K562 (cell line): Measurements from ENCODE around the gene SLC9A3. TPM values are rescaled to one million over a fixed set of nuclear protein-coding genes. Genes with fewer than 3 reads are reported as not detected.

ENCODE experiments used
- ATAC-seq: fragments of 200-7000 bp; cut with Tn5 transposase; 3 replicates; pipeline ENCODE4 v1.9.1; 2020; ENCODE audit warnings: moderate library complexity
- BruUV-seq: library from RNA; stranded (reverse); fragments of 400-500 nt; replicated peaks from 2 replicates; lab custom pipeline; 2021; lab: Mats Ljungman, UMichigan
- CTCF ChIA-PET: fragments of 300-600 bp; formaldehyde crosslinking; extraction: SDS; loops from one replicate; lab custom pipeline; 2021; ENCODE audit warnings: low intra/inter-chr PET ratio; lab: Yijun Ruan, JAX
- POLR2A ChIA-PET: fragments of 300-600, 350-650 bp; sonication (Branson Sonifier 250); formaldehyde crosslinking; extraction: SDS; loops from one replicate; lab custom pipeline; 2021; ENCODE audit warnings: antibody characterized with exemption, inconsistent platforms; lab: Yijun Ruan, JAX
- DNase-seq, 4 experiments: peaks; one replicate each; pipeline versions ENCODE4 v3.0.0 to v3.0.0-alpha.2; 2011 to 2018; ENCODE audit warnings: low spot score in 3 of 4, mixed read lengths in 3 of 4; ENCODE audit errors: extremely low read depth in 1 of 4
- FAIRE-seq: peaks from 2 replicates; lab custom pipeline; 2011; peaks lifted over from hg19 to GRCh38; lab: Jason Lieb, UNC
- H2AFZ ChIP-seq: 2 replicates; pipeline ENCODE4 v1.6.0; 2011; ENCODE audit warnings: low read depth, low read length, control low read depth, inconsistent platforms
- H3K27ac ChIP-seq: fragments of 200-600 bp; 3 replicates; pipeline ENCODE4 v1.8.0; 2011; ENCODE audit warnings: low read depth, mild to moderate bottlenecking, control low read depth, inconsistent platforms, low read length, moderate library complexity, mixed read lengths; ENCODE audit errors: extremely low read depth
- H3K27me3 ChIP-seq, 2 experiments: fragments of 300-600 bp in 1 of 2; 2 replicates in 1 of 2; 3 replicates in 1 of 2; pipeline versions ENCODE4 v1.6.0 to v1.8.0; 2011; ENCODE audit warnings: inconsistent platforms in 2 of 2, low read length in 2 of 2, mild to moderate bottlenecking in 1 of 2, mixed read lengths in 1 of 2, moderate library complexity in 1 of 2; ENCODE audit not compliant: control insufficient read depth in 2 of 2, insufficient read depth in 2 of 2
- H3K36me3 ChIP-seq: fragments of 300-600 bp; 3 replicates; pipeline ENCODE4 v1.8.0; 2011; ENCODE audit warnings: mild to moderate bottlenecking, low read length, inconsistent platforms; ENCODE audit not compliant: control insufficient read depth, insufficient read depth
- H3K4me1 ChIP-seq, 2 experiments: fragments of 200-600 bp in 1 of 2; replicated peaks in 1 of 2; 2 replicates in 1 of 2; 3 replicates in 1 of 2; pipeline versions ENCODE4 v1.5.1 to v1.8.0; 2011; ENCODE audit warnings: inconsistent platforms in 2 of 2, low read length in 2 of 2, mild to moderate bottlenecking in 1 of 2, mixed read lengths in 1 of 2, moderate library complexity in 1 of 2; ENCODE audit not compliant: control insufficient read depth in 2 of 2, insufficient read depth in 2 of 2
- H3K4me2 ChIP-seq: 2 replicates; pipeline ENCODE4 v1.6.1; 2011; ENCODE audit warnings: low read length, control low read depth, inconsistent platforms, mixed read lengths; ENCODE audit not compliant: insufficient read depth
- H3K4me3 ChIP-seq: fragments of 200-600 bp; sonication (generic), shearing (Covaris generic); 2 replicates; pipeline ENCODE4 v1.5.1; 2016; ENCODE audit warnings: control low read depth, inconsistent platforms
- H3K79me2 ChIP-seq: fragments of 200-600 bp; 3 replicates; pipeline ENCODE4 v1.8.0; 2011; ENCODE audit warnings: low read length, inconsistent platforms; ENCODE audit not compliant: control insufficient read depth, insufficient read depth
- H3K9ac ChIP-seq, 2 experiments: 2 replicates each; pipeline versions ENCODE4 v1.6.0 to v1.6.1; 2011; ENCODE audit warnings: low read depth in 2 of 2, low read length in 2 of 2, control low read depth in 1 of 2, inconsistent platforms in 1 of 2, mild to moderate bottlenecking in 1 of 2, mixed read lengths in 1 of 2; ENCODE audit not compliant: insufficient read depth in 1 of 2
- H3K9me1 ChIP-seq: one replicate; pipeline ENCODE4 v1.6.0; 2011; ENCODE audit warnings: inconsistent platforms, mild to moderate bottlenecking, low read length, moderate library complexity; ENCODE audit not compliant: control insufficient read depth, insufficient read depth
- H3K9me3 ChIP-seq: replicated peaks from 2 replicates; pipeline ENCODE4 v1.5.1; 2011; ENCODE audit warnings: low read depth, low read length, inconsistent platforms; ENCODE audit not compliant: control insufficient read depth, insufficient read depth
- H4K20me1 ChIP-seq: replicated peaks from 2 replicates; pipeline ENCODE4 v1.6.1; 2011; ENCODE audit warnings: low read length, inconsistent platforms, mixed read lengths; ENCODE audit not compliant: control insufficient read depth, insufficient read depth
- DACH1 ChIP-seq: fragments of 450-650 bp; IDR thresholded peaks from 2 replicates; pipeline ENCODE4 v1.6.1; 2018; ENCODE audit not compliant: partially characterized antibody
- NCOA1 ChIP-seq: fragments of 450-650 bp; IDR thresholded peaks from 2 replicates; pipeline ENCODE4 v1.6.1; 2016; ENCODE audit warnings: low read depth
- NR2C2 ChIP-seq, 2 experiments: fragments of 200-800 bp in 1 of 2; sonication (Bioruptor generic) in 1 of 2; sonication (generic) in 1 of 2; formaldehyde crosslinking in 1 of 2; IDR thresholded peaks; 2 replicates each; pipeline versions ENCODE4 v1.6.1 to v1.8.0; 2016 to 2022; ENCODE audit warnings: mild to moderate bottlenecking in 1 of 2, missing compliant biosample characterization in 1 of 2, missing genetic modification characterization in 1 of 2, missing genetic modification reagents in 1 of 2
- WGBS: fragments of 100-300 bp; shearing (Covaris generic); methylation state at CpG from one replicate; pipeline ENCODE4 v1.1.6; 2016; ENCODE audit warnings: low coverage, mixed read lengths; ENCODE audit not compliant: insufficient coverage; ENCODE audit errors: missing lambda C conversion rate; 5-methylcytosine and 5-hydroxymethylcytosine counted together
- in situ Hi-C: fragments of 300-500 bp; cut with MboI; formaldehyde crosslinking; loops from 4 replicates; pipeline ENCODE4 v1.15.0; 2018; ENCODE audit warnings: inconsistent platforms, mixed read lengths
- intact Hi-C: fragments of 100-400 bp; cut with micrococcal nuclease; formaldehyde crosslinking; loops from 2 replicates; pipeline ENCODE4 v1.14.2; 2022
- polyA plus RNA-seq, 8 experiments: library from polyadenylated mRNA; depleted of rRNA in 4 of 8; stranded (reverse) in 5 of 8; unstranded in 3 of 8; fragments of >200 nt; fragmentation: Nextera tagmentation in 2 of 8; fragmentation: Illumina TruSeq in 1 of 8; extraction: Ambion mirVana in 2 of 8; extraction: Trizol in 1 of 8; gene quantifications; 2 replicates each; pipeline versions ENCODE4 v1.2.1 to v1.2.3, GENCODE V29; 2011 to 2014; ENCODE audit warnings: inconsistent platforms in 1 of 8, missing spikeins in 1 of 8
- total RNA-seq, 7 experiments: library from RNA; depleted of rRNA in 6 of 7; stranded (reverse); fragments of >200 nt in 6 of 7; fragmentation: Illumina TruSeq in 2 of 7; extraction: Trizol in 2 of 7; gene quantifications; 2 replicates each; pipeline versions ENCODE4 v1.2.1 to v1.2.3, GENCODE V29; 2011 to 2021; ENCODE audit warnings: low replicate concordance in 1 of 7
- TF ChIP-seq, protein P1 (sequence below): sonication (generic); formaldehyde crosslinking; IDR thresholded peaks from 2 replicates; pipeline ENCODE4 v1.8.0; 2022; ENCODE audit warnings: mild to moderate bottlenecking, missing genetic modification reagents

The SLC9A3 gene
- total and polyA plus RNA-seq, 9 of the 15 experiments (the other 6 are each of a cell fraction or from before 2014, with no cell fraction given): 1.5 to 5.8 (median 3.7) TPM; not detected in 2

DNA sequence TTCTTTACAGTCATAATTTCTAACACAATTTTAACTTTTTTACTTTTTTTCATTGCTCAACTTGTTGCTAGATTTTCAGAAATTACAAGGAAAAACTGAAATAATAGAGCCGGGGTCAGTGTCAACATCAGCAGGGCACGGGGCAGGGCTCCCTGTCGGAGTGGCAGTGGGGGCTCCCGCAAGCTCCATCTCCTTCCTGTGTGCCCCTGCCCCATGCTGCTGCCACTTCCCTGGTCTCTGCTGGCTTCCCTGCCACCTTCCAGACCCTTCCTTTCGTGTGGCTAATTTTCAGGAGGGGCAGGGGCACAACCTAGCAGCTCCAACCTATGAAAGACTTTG, 82.3 kb downstream of the SLC9A3 start:
- intact Hi-C loops: no loop called here
- in situ Hi-C loops: no loop called here
- Histone ChIP-seq H3K4me1 (peaks cover 17 to 50% of the 10 kb centered on the region in 2 experiments; a peak in 4 of 5 replicates), H3K79me2 (peaks cover 30% of the 10 kb centered on the region)
- 0 out of 2 replicates have a peak, but pooled peaks have one; percentile 6 for TF ChIP-seq NR2C2 (CRISPR knock-in tag; IDR thresholded peaks at IDR 0.05)
- TF ChIP-seq NR2C2 (tag; IDR thresholded peaks at IDR 0.05): no peak
- TF ChIP-seq, protein P1, sequence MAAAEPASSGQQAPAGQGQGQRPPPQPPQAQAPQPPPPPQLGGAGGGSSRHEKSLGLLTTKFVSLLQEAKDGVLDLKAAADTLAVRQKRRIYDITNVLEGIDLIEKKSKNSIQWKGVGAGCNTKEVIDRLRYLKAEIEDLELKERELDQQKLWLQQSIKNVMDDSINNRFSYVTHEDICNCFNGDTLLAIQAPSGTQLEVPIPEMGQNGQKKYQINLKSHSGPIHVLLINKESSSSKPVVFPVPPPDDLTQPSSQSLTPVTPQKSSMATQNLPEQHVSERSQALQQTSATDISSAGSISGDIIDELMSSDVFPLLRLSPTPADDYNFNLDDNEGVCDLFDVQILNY (CRISPR knock-in tag): peak; percentile 72; the same call in 1 of the 2 replicates
- TF ChIP-seq DACH1: no peak
- no peak for TF ChIP-seq NCOA1
- TF ChIP-seq, all 486 proteins: peak for 2
- H3K4me2 ChIP-seq: peak overlapping the region; percentile 100
- peak overlapping the region; percentile 96; the same call in 1 of the 2 replicates for H2AFZ ChIP-seq
- ChIA-PET CTCF (no interaction called here), POLR2A (interaction anchor here (0.6 to 1.7 kb wide), 2 partner anchors 30 to 1283 kb away, joined by 3 read pairs; no protein-coding TSS in a partner anchor)
- FAIRE-seq (no peak), DNase-seq (no peak), ATAC-seq (no peak)
- peak overlapping the region; percentile 73 for H3K4me3 ChIP-seq
- no TSS peak for BruUV-seq
- no peaks in the 10 kb centered on the region; the same call in 1 of the 2 replicates for H4K20me1 ChIP-seq
- no peaks in the 10 kb centered on the region for H3K9me3 ChIP-seq
- WGBS: 94% methylated on average over 5 of the region's 5 CpGs
- peaks cover 0 to 5% of the 10 kb centered on the region in 2 experiments; a peak in 1 of 5 replicates for H3K27me3 ChIP-seq
- peaks cover 14% of the 10 kb centered on the region for H3K36me3 ChIP-seq
- H3K9ac ChIP-seq: peak overlapping the region in 1 of 2 experiments; percentile 87; a peak in 2 of 4 replicates
- peaks cover 13% of the 10 kb centered on the region for H3K9me1 ChIP-seq
- H3K27ac ChIP-seq: no peak overlapping the region; the same call in 2 of the 3 replicates
